Myometrial cell (primary cell): ENCODE measurements around the gene OR10G8. TPM values are rescaled to one million over a fixed set of nuclear protein-coding genes. Genes with fewer than 3 reads are reported as not detected.

Experiments used
- total RNA-seq: library from RNA; depleted of rRNA; stranded (reverse); fragments of >200 nt; gene quantifications from 2 replicates; pipeline ENCODE4 v1.2.3, GENCODE V29; 2015

The OR10G8 gene
- not detected in 2 replicates for total RNA-seq

GRCh38 chr11:124026498-124026897 lies at the start of gene OR10G8:
Gene OR10G8, plus strand, starts transcription at chr11:124026798. Its CDS starts 2,825 bp downstream, at chr11:124029623.

GRCh38 chr11:123977731-123978347 lies 48.8 kb upstream of the OR10G8 start, which contains the start of gene OR10S1:
Gene OR10S1, minus strand, starts transcription at chr11:123977781. Its CDS starts 117 bp downstream, at chr11:123977664.

GRCh38 chr11:123995119-123995518 lies 31.5 kb upstream of the OR10G8 start, which contains the start of gene OR10G6:
Gene OR10G6, minus strand, starts transcription at chr11:123995161. Its CDS starts 0 bp downstream, at chr11:123995161.

GRCh38 chr11:124012697-124013096 lies 13.9 kb upstream of the OR10G8 start, which contains the start of gene OR10G4:
Gene OR10G4, plus strand, starts transcription at chr11:124012997. Its CDS starts 2,578 bp downstream, at chr11:124015575.

GRCh38 chr11:124041254-124041653 lies 14.7 kb downstream of the OR10G8 start, which contains the start of gene OR10G7:
Gene OR10G7, minus strand, starts transcription at chr11:124041325. Its CDS starts 2,324 bp downstream, at chr11:124039001.

Other genes with a start within 250 kb of the OR10G8 start
- gene OR6M1, start 220.4 kb upstream of the OR10G8 start, total RNA-seq: not detected in 2 replicates
- gene TMEM225, start 141.1 kb upstream of the OR10G8 start, total RNA-seq: not detected in 2 replicates
- gene OR8D4, start 124.6 kb upstream of the OR10G8 start, total RNA-seq: not detected in 2 replicates
- gene OR4D5, start 87.2 kb upstream of the OR10G8 start, total RNA-seq: not detected in 2 replicates
- gene OR6T1, start 83.0 kb upstream of the OR10G8 start, total RNA-seq: not detected in 2 replicates
- not detected in 2 replicates for gene OR10S1, start 49.0 kb upstream of the OR10G8 start, total RNA-seq
- gene OR10G6, start 31.6 kb upstream of the OR10G8 start, total RNA-seq: not detected in 2 replicates
- gene OR10G4, start 13.8 kb upstream of the OR10G8 start, total RNA-seq: not detected in 2 replicates
- gene OR10G9, start 3.8 kb upstream of the OR10G8 start, total RNA-seq: not detected in 2 replicates
- gene OR10G7, start 14.5 kb downstream of the OR10G8 start, total RNA-seq: not detected in 2 replicates
- gene VWA5A, start 88.7 kb downstream of the OR10G8 start, total RNA-seq: 10.1 and 14.5 TPM in 2 replicates
- gene OR10D3, start 156.5 kb downstream of the OR10G8 start, total RNA-seq: not detected in 2 replicates
- gene OR8G1, start 214.3 kb downstream of the OR10G8 start, total RNA-seq: not detected in 2 replicates
- not detected in 2 replicates for gene OR8G5, start 229.6 kb downstream of the OR10G8 start, total RNA-seq